Glomerular visceral epithelial cell (primary cell): ENCODE measurements around the gene TPP2.

Experiments
- DNase-seq: peaks from one replicate; pipeline ENCODE4 v3.0.0-alpha.2; 2016; ENCODE audit errors: extremely low spot score

Gene TPP2

GRCh38 chr13:102596147-102597028, at the start of gene TPP2:
TSS of gene TPP2 (plus strand) at chr13:102596986. CDS start at chr13:102597039, 53 bp downstream.
- peak; percentile 98 for DNase-seq

GRCh38 chr13:102548811-102549210, 48.0 kb upstream of the TPP2 start:
- no peak for DNase-seq

GRCh38 chr13:102550507-102550906, 46.3 kb upstream of the TPP2 start:
- DNase-seq: no peak

GRCh38 chr13:102555914-102556553, 40.8 kb upstream of the TPP2 start:
- peak; percentile 33 for DNase-seq

- DNase-seq: no peak
Observed at GRCh38 chr13:102556806-102557205, 40.0 kb upstream of the TPP2 start.

GRCh38 chr13:102558029-102558428, 38.8 kb upstream of the TPP2 start:
- no peak for DNase-seq

- no peak for DNase-seq
Observed at GRCh38 chr13:102561933-102562332, 34.9 kb upstream of the TPP2 start.

- no peak for DNase-seq
Observed at GRCh38 chr13:102563267-102563666, 33.5 kb upstream of the TPP2 start.

- DNase-seq: no peak
Observed at GRCh38 chr13:102564564-102564963, 32.2 kb upstream of the TPP2 start.

- DNase-seq: no peak
Observed at GRCh38 chr13:102566513-102566912, 30.3 kb upstream of the TPP2 start.

- DNase-seq: no peak
Observed at GRCh38 chr13:102567857-102568256, 28.9 kb upstream of the TPP2 start.

GRCh38 chr13:102569488-102569887, 27.3 kb upstream of the TPP2 start:
- no peak for DNase-seq

- DNase-seq: no peak
Observed at GRCh38 chr13:102571075-102571474, 25.7 kb upstream of the TPP2 start.

- DNase-seq: no peak
Observed at GRCh38 chr13:102572323-102572722, 24.5 kb upstream of the TPP2 start.

- DNase-seq: peak; percentile 56
Observed at GRCh38 chr13:102580552-102581169, 16.1 kb upstream of the TPP2 start.

- DNase-seq: no peak
Observed at GRCh38 chr13:102582256-102582655, 14.5 kb upstream of the TPP2 start.

- DNase-seq: no peak
Observed at GRCh38 chr13:102584434-102584833, 12.4 kb upstream of the TPP2 start.

- no peak for DNase-seq
Observed at GRCh38 chr13:102586615-102587014, 10.2 kb upstream of the TPP2 start.

- DNase-seq: no peak
Observed at GRCh38 chr13:102587916-102588315, 8.9 kb upstream of the TPP2 start.

- no peak for DNase-seq
Observed at GRCh38 chr13:102589301-102589822, 7.4 kb upstream of the TPP2 start.

GRCh38 chr13:102591988-102592781, 4.6 kb upstream of the TPP2 start:
- peak; percentile 66 for DNase-seq

GRCh38 chr13:102593466-102593865, 3.3 kb upstream of the TPP2 start:
- no peak for DNase-seq
